K562 (cell line): ENCODE data around the gene PARD6B. TPM values are rescaled to one million over a fixed set of nuclear protein-coding genes. Genes with fewer than 3 reads are reported as not detected.
A peak's percentile ranks its signal among the peaks of the same experiment; 100 is the strongest.

Experiments
- ATAC-seq: fragments of 200-7000 bp; cut with Tn5 transposase; 3 replicates; pipeline ENCODE4 v1.9.1; 2020; ENCODE audit warnings: moderate library complexity
- BruUV-seq: library from RNA; stranded (reverse); fragments of 400-500 nt; replicated peaks from 2 replicates; lab custom pipeline; 2021; lab: Mats Ljungman, UMichigan
- CTCF ChIA-PET: fragments of 300-600 bp; formaldehyde crosslinking; extraction: SDS; loops from one replicate; lab custom pipeline; 2021; ENCODE audit warnings: low intra/inter-chr PET ratio; lab: Yijun Ruan, JAX
- POLR2A ChIA-PET: fragments of 300-600, 350-650 bp; sonication (Branson Sonifier 250); formaldehyde crosslinking; extraction: SDS; loops from one replicate; lab custom pipeline; 2021; ENCODE audit warnings: antibody characterized with exemption, inconsistent platforms; lab: Yijun Ruan, JAX
- DNase-seq, 4 experiments: peaks; one replicate each; pipeline versions ENCODE4 v3.0.0 to v3.0.0-alpha.2; 2011 to 2018; ENCODE audit warnings: low spot score in 3 of 4, mixed read lengths in 3 of 4; ENCODE audit errors: extremely low read depth in 1 of 4
- FAIRE-seq: peaks from 2 replicates; lab custom pipeline; 2011; peaks lifted over from hg19 to GRCh38; lab: Jason Lieb, UNC
- H2AFZ ChIP-seq: 2 replicates; pipeline ENCODE4 v1.6.0; 2011; ENCODE audit warnings: low read depth, low read length, control low read depth, inconsistent platforms
- H3K27ac ChIP-seq: fragments of 200-600 bp; 3 replicates; pipeline ENCODE4 v1.8.0; 2011; ENCODE audit warnings: low read depth, mild to moderate bottlenecking, control low read depth, inconsistent platforms, low read length, moderate library complexity, mixed read lengths; ENCODE audit errors: extremely low read depth
- H3K27me3 ChIP-seq, 2 experiments: fragments of 300-600 bp in 1 of 2; 2 replicates in 1 of 2; 3 replicates in 1 of 2; pipeline versions ENCODE4 v1.6.0 to v1.8.0; 2011; ENCODE audit warnings: inconsistent platforms in 2 of 2, low read length in 2 of 2, mild to moderate bottlenecking in 1 of 2, mixed read lengths in 1 of 2, moderate library complexity in 1 of 2; ENCODE audit not compliant: control insufficient read depth in 2 of 2, insufficient read depth in 2 of 2
- H3K36me3 ChIP-seq: fragments of 300-600 bp; 3 replicates; pipeline ENCODE4 v1.8.0; 2011; ENCODE audit warnings: mild to moderate bottlenecking, low read length, inconsistent platforms; ENCODE audit not compliant: control insufficient read depth, insufficient read depth
- H3K4me1 ChIP-seq, 2 experiments: fragments of 200-600 bp in 1 of 2; replicated peaks in 1 of 2; 2 replicates in 1 of 2; 3 replicates in 1 of 2; pipeline versions ENCODE4 v1.5.1 to v1.8.0; 2011; ENCODE audit warnings: inconsistent platforms in 2 of 2, low read length in 2 of 2, mild to moderate bottlenecking in 1 of 2, mixed read lengths in 1 of 2, moderate library complexity in 1 of 2; ENCODE audit not compliant: control insufficient read depth in 2 of 2, insufficient read depth in 2 of 2
- H3K4me2 ChIP-seq: 2 replicates; pipeline ENCODE4 v1.6.1; 2011; ENCODE audit warnings: low read length, control low read depth, inconsistent platforms, mixed read lengths; ENCODE audit not compliant: insufficient read depth
- H3K4me3 ChIP-seq: fragments of 200-600 bp; sonication (generic), shearing (Covaris generic); 2 replicates; pipeline ENCODE4 v1.5.1; 2016; ENCODE audit warnings: control low read depth, inconsistent platforms
- H3K79me2 ChIP-seq: fragments of 200-600 bp; 3 replicates; pipeline ENCODE4 v1.8.0; 2011; ENCODE audit warnings: low read length, inconsistent platforms; ENCODE audit not compliant: control insufficient read depth, insufficient read depth
- H3K9ac ChIP-seq, 2 experiments: 2 replicates each; pipeline versions ENCODE4 v1.6.0 to v1.6.1; 2011; ENCODE audit warnings: low read depth in 2 of 2, low read length in 2 of 2, control low read depth in 1 of 2, inconsistent platforms in 1 of 2, mild to moderate bottlenecking in 1 of 2, mixed read lengths in 1 of 2; ENCODE audit not compliant: insufficient read depth in 1 of 2
- H3K9me1 ChIP-seq: one replicate; pipeline ENCODE4 v1.6.0; 2011; ENCODE audit warnings: inconsistent platforms, mild to moderate bottlenecking, low read length, moderate library complexity; ENCODE audit not compliant: control insufficient read depth, insufficient read depth
- H3K9me3 ChIP-seq: replicated peaks from 2 replicates; pipeline ENCODE4 v1.5.1; 2011; ENCODE audit warnings: low read depth, low read length, inconsistent platforms; ENCODE audit not compliant: control insufficient read depth, insufficient read depth
- H4K20me1 ChIP-seq: replicated peaks from 2 replicates; pipeline ENCODE4 v1.6.1; 2011; ENCODE audit warnings: low read length, inconsistent platforms, mixed read lengths; ENCODE audit not compliant: control insufficient read depth, insufficient read depth
- ARHGAP35 ChIP-seq: fragments of 450-650 bp; IDR thresholded peaks from 2 replicates; pipeline ENCODE4 v1.6.1; 2018; ENCODE audit not compliant: partially characterized antibody
- DNMT1 ChIP-seq: fragments of 450-650 bp; IDR thresholded peaks from 2 replicates; pipeline ENCODE4 v1.6.1; 2016; ENCODE audit warnings: antibody characterized with exemption, mild to moderate bottlenecking
- ELF2 ChIP-seq: fragments of 250-450 bp; sonication (Bioruptor Pico); IDR thresholded peaks from 2 replicates; pipeline ENCODE4 v1.5.0; 2021; ENCODE audit warnings: mild to moderate bottlenecking
- ELF4 ChIP-seq: fragments of 450-650 bp; formaldehyde crosslinking; IDR thresholded peaks from 2 replicates; pipeline ENCODE4 v1.4.0; 2022; ENCODE audit warnings: missing genetic modification characterization
- ETV1 ChIP-seq: fragments of 450-650 bp; conservative IDR thresholded peaks from 2 replicates; pipeline ENCODE4 v1.6.1; 2016; ENCODE audit warnings: missing genetic modification characterization, control low read depth, low read depth, missing compliant biosample characterization
- LCOR ChIP-seq: sonication (generic); formaldehyde crosslinking; IDR thresholded peaks from 2 replicates; pipeline ENCODE4 v1.8.0; 2022; ENCODE audit warnings: mild to moderate bottlenecking, missing genetic modification reagents
- PREB ChIP-seq: sonication (generic); formaldehyde crosslinking; IDR thresholded peaks from 2 replicates; pipeline ENCODE4 v1.8.1; 2023; ENCODE audit warnings: mild to moderate bottlenecking, missing genetic modification reagents
- PURB ChIP-seq: sonication (generic); formaldehyde crosslinking; IDR thresholded peaks from 2 replicates; pipeline ENCODE4 v1.9.0; 2021; ENCODE audit warnings: low read depth, mild to moderate bottlenecking, missing genetic modification reagents
- RB1 ChIP-seq: fragments of 450-650 bp; IDR thresholded peaks from 2 replicates; pipeline ENCODE4 v1.6.1; 2017; ENCODE audit warnings: low read depth, mild to moderate bottlenecking
- SIN3B ChIP-seq: fragments of 450-650 bp; IDR thresholded peaks from 2 replicates; pipeline ENCODE4 v1.6.1; 2017; ENCODE audit warnings: low read depth, mild to moderate bottlenecking, moderate library complexity
- TBL1XR1 ChIP-seq, 2 experiments: IDR thresholded peaks; 2 replicates each; pipeline ENCODE4 v1.6.1; 2012; ENCODE audit warnings: improper control_type of control experiment in 2 of 2, low read length in 2 of 2, mild to moderate bottlenecking in 1 of 2
- XRCC3 ChIP-seq: fragments of 450-650 bp; IDR thresholded peaks from 2 replicates; pipeline ENCODE4 v1.6.1; 2017; ENCODE audit warnings: mild to moderate bottlenecking, moderate library complexity
- ZNF274 ChIP-seq: IDR thresholded peaks from 2 replicates; pipeline ENCODE4 v1.6.1; 2011; ENCODE audit warnings: low read depth, mild to moderate bottlenecking, low read length, moderate library complexity, borderline replicate concordance
- ZNF316 ChIP-seq: fragments of 450-650 bp; IDR thresholded peaks from 2 replicates; pipeline ENCODE4 v1.6.1; 2016
- ZNF431 ChIP-seq: sonication (generic); formaldehyde crosslinking; IDR thresholded peaks from 2 replicates; pipeline ENCODE4 v1.8.0; 2022; ENCODE audit warnings: mild to moderate bottlenecking, missing genetic modification reagents
- ZNF668 ChIP-seq: fragments of 250-450 bp; sonication (Bioruptor Pico); IDR thresholded peaks from 2 replicates; pipeline ENCODE4 v1.8.0; 2022; ENCODE audit warnings: mild to moderate bottlenecking, inconsistent platforms
- WGBS: fragments of 100-300 bp; shearing (Covaris generic); methylation state at CpG from one replicate; pipeline ENCODE4 v1.1.6; 2016; ENCODE audit warnings: low coverage, mixed read lengths; ENCODE audit not compliant: insufficient coverage; ENCODE audit errors: missing lambda C conversion rate; 5-methylcytosine and 5-hydroxymethylcytosine counted together
- in situ Hi-C: fragments of 300-500 bp; cut with MboI; formaldehyde crosslinking; loops from 4 replicates; pipeline ENCODE4 v1.15.0; 2018; ENCODE audit warnings: inconsistent platforms, mixed read lengths
- intact Hi-C: fragments of 100-400 bp; cut with micrococcal nuclease; formaldehyde crosslinking; loops from 2 replicates; pipeline ENCODE4 v1.14.2; 2022
- polyA plus RNA-seq, 8 experiments: library from polyadenylated mRNA; depleted of rRNA in 4 of 8; stranded (reverse) in 5 of 8; unstranded in 3 of 8; fragments of >200 nt; fragmentation: Nextera tagmentation in 2 of 8; fragmentation: Illumina TruSeq in 1 of 8; extraction: Ambion mirVana in 2 of 8; extraction: Trizol in 1 of 8; gene quantifications; 2 replicates each; pipeline versions ENCODE4 v1.2.1 to v1.2.3, GENCODE V29; 2011 to 2014; ENCODE audit warnings: inconsistent platforms in 1 of 8, missing spikeins in 1 of 8
- total RNA-seq, 7 experiments: library from RNA; depleted of rRNA in 6 of 7; stranded (reverse); fragments of >200 nt in 6 of 7; fragmentation: Illumina TruSeq in 2 of 7; extraction: Trizol in 2 of 7; gene quantifications; 2 replicates each; pipeline versions ENCODE4 v1.2.1 to v1.2.3, GENCODE V29; 2011 to 2021; ENCODE audit warnings: low replicate concordance in 1 of 7
- TF ChIP-seq, protein P1 (sequence below): fragments of 250-450 bp; sonication (Bioruptor Pico); IDR thresholded peaks from 2 replicates; pipeline ENCODE4 v1.8.0; 2021; ENCODE audit warnings: moderate library complexity, mild to moderate bottlenecking, inconsistent platforms
- TF ChIP-seq, protein P2 (sequence below): fragments of 450-650 bp; formaldehyde crosslinking; conservative IDR thresholded peaks from 2 replicates; pipeline ENCODE4 v1.4.0; 2022; ENCODE audit warnings: mild to moderate bottlenecking, missing genetic modification characterization

The PARD6B gene
- total and polyA plus RNA-seq, 9 of the 15 experiments (the other 6 are each of a cell fraction or from before 2014, with no cell fraction given) = 1.7 to 12.3 (median 5.5) TPM

GRCh38 chr20:50691573-50692551 lies 39.5 kb upstream of the PARD6B start:
- FAIRE-seq (peak; percentile 67), DNase-seq (peak; percentile 44 to 81 (median 72)), ATAC-seq (peak; percentile 80)
- H3K9ac ChIP-seq = peak overlapping the region; percentile 71 to 89
- H3K4me1 ChIP-seq = peaks cover 46 to 47% of the 10 kb centered on the region in 2 experiments
- no peaks in the 10 kb centered on the region for H3K9me3 ChIP-seq
- peaks cover 26% of the 10 kb centered on the region for H3K36me3 ChIP-seq
- peak overlapping the region; percentile 85 for H3K27ac ChIP-seq
- ChIA-PET POLR2A (interaction anchor here (0.5 to 3.3 kb wide), 7 partner anchors 11 to 316 kb away, joined by 3 to 12 read pairs (median 4); no protein-coding TSS in a partner anchor), CTCF (no interaction called here)
- H3K4me2 ChIP-seq = peak overlapping the region; percentile 96
- H2AFZ ChIP-seq = peak overlapping the region; percentile 81
- BruUV-seq = no TSS peak
- WGBS = 8% methylated on average over 19 of the region's 23 CpGs
- in situ Hi-C loops = no loop called here
- no peaks in the 10 kb centered on the region for H4K20me1 ChIP-seq
- H3K9me1 ChIP-seq = no peaks in the 10 kb centered on the region
- peaks cover 43% of the 10 kb centered on the region for H3K79me2 ChIP-seq
- intact Hi-C loops = loop anchor here (2.0 to 5.0 kb wide), 2 partner anchors 19 to 40 kb away; partner anchors contain the start of gene PARD6B
- peak overlapping the region; percentile 52 for H3K4me3 ChIP-seq
- no peaks in the 10 kb centered on the region for H3K27me3 ChIP-seq
- no peak for TF ChIP-seq ZNF431 (CRISPR knock-in tag)
- no peak for TF ChIP-seq ZNF274
- no peak for TF ChIP-seq LCOR (CRISPR knock-in tag)
- no peak for TF ChIP-seq PREB (CRISPR knock-in tag)
- no peak; the same call in 1 of the 2 replicates for TF ChIP-seq ZNF316
- TF ChIP-seq RB1 = no peak
- no peak for TF ChIP-seq ELF2
- peak; percentile 86; the same call in 1 of the 2 replicates for TF ChIP-seq DNMT1
- no peak for TF ChIP-seq ZNF668 (CRISPR knock-in tag)
- TF ChIP-seq, protein P1, sequence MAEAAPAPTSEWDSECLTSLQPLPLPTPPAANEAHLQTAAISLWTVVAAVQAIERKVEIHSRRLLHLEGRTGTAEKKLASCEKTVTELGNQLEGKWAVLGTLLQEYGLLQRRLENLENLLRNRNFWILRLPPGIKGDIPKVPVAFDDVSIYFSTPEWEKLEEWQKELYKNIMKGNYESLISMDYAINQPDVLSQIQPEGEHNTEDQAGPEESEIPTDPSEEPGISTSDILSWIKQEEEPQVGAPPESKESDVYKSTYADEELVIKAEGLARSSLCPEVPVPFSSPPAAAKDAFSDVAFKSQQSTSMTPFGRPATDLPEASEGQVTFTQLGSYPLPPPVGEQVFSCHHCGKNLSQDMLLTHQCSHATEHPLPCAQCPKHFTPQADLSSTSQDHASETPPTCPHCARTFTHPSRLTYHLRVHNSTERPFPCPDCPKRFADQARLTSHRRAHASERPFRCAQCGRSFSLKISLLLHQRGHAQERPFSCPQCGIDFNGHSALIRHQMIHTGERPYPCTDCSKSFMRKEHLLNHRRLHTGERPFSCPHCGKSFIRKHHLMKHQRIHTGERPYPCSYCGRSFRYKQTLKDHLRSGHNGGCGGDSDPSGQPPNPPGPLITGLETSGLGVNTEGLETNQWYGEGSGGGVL (CRISPR knock-in tag) = no peak
- no peak for TF ChIP-seq PURB (CRISPR knock-in tag)
- no peak for TF ChIP-seq ELF4 (CRISPR knock-in tag)
- no peak for TF ChIP-seq ETV1 (tag)
- peak; percentile 56 for TF ChIP-seq ARHGAP35
- no peak for TF ChIP-seq SIN3B
- TF ChIP-seq TBL1XR1 (IDR thresholded peaks at IDR 0.05; ENCODE audit: low read length in 2 of 2) = no peak
- TF ChIP-seq XRCC3 = no peak
- TF ChIP-seq, protein P2, sequence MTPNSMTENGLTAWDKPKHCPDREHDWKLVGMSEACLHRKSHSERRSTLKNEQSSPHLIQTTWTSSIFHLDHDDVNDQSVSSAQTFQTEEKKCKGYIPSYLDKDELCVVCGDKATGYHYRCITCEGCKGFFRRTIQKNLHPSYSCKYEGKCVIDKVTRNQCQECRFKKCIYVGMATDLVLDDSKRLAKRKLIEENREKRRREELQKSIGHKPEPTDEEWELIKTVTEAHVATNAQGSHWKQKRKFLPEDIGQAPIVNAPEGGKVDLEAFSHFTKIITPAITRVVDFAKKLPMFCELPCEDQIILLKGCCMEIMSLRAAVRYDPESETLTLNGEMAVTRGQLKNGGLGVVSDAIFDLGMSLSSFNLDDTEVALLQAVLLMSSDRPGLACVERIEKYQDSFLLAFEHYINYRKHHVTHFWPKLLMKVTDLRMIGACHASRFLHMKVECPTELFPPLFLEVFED = peak; percentile 91; the same call in 1 of the 2 replicates
